ENCODE measurements around the gene GREB1.

Gene GREB1

GRCh38 chr2:11688222-11689069, 154.6 kb downstream of the GREB1 start:
- H3K4me3 Mint-ChIP-seq: peak overlapping the region; percentile 53 to 56
- ATAC-seq (replicated peaks): peak; percentile 92
- H3K9me3 Mint-ChIP-seq: no peaks in the 10 kb centered on the region
- peak overlapping the region in 1 of 2 donors; percentile 2 for H3K27ac Mint-ChIP-seq
- no peaks in the 10 kb centered on the region for H3K36me3 Mint-ChIP-seq (ENCODE audit: insufficient read depth)
- peak; percentile 75 to 78 (median 78) for DNase-seq
- peaks cover 24 to 52% of the 10 kb centered on the region in 2 donors for H3K27me3 Mint-ChIP-seq
- H3K4me1 Mint-ChIP-seq (ENCODE audit: low read depth in 2 of 2): peaks cover 9% of the 10 kb centered on the region in 2 donors

- DNase-seq (no peak), ATAC-seq (replicated peaks) (no peak)
- H3K9me3 Mint-ChIP-seq: no peaks in the 10 kb centered on the region
- H3K4me3 Mint-ChIP-seq: no peak overlapping the region
- H3K4me1 Mint-ChIP-seq (ENCODE audit: low read depth in 2 of 2): peaks cover 9% of the 10 kb centered on the region in 2 donors
- H3K36me3 Mint-ChIP-seq (ENCODE audit: insufficient read depth): no peaks in the 10 kb centered on the region
- peaks cover 9 to 24% of the 10 kb centered on the region in 2 donors for H3K27me3 Mint-ChIP-seq
- H3K27ac Mint-ChIP-seq: no peak overlapping the region
These were observed 157.3 kb downstream of the GREB1 start for GRCh38 chr2:11691076-11691660.

Data from effector memory CD8-positive, alpha-beta T cell (primary cell).